ENCODE results near the gene DNAJC4. TPM values are rescaled to one million over a fixed set of nuclear protein-coding genes. Genes with fewer than 3 reads are reported as not detected.

The DNAJC4 gene
- polyA plus RNA-seq, 2 of the 4 experiments (the other 2 are of a cell fraction), result 9.8 to 16.2 TPM

DNA sequence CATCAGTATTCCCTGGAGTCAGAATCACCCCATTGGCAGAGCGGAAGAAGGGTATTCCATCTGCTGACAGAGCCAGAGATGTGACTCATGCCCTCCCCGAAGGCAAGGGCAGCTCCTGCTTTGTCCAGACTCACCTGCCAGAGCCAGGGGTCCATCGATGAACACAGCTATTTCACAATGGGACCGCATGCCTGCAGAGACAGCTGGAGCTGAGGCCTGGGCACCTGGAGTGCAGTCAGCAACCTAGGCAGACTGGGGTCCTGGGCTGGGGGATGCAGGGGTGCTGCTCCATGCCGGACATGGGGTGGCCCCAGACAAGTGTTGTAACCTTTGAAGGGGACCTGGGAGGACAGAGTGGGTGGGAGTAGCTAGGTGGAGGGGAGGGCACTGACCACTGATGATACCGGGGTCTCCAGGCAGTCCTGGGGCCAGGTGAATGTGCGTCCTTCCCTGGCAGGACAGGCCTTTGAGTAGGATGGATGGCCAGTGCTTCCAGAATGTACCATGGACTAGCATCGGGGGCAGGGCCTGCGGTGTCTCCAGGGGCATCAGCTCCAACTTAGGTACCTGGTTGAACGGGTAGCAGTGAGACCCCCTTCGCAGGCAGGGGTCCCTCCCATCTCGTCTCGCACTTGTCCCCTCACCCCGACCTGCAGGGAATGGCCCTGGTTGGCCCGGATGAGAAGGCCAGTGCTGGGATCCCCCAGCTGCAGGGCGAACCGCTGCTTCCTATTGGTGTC is 6.0 kb upstream of the DNAJC4 start:
- ATAC-seq, result no peak
- FAIRE-seq, result no peak
- ChIA-PET POLR2A (no interaction called here), CTCF (interaction anchor here (1.4 to 19.9 kb wide), 8 partner anchors 9 to 79 kb away, joined by 3 to 254 read pairs (median 7); partner anchors contain the start of genes ESRRA, FERMT3, PLCB3 and STIP1)
- Histone ChIP-seq H3K4me1 (peaks cover 26% of the 10 kb centered on the region), H3K9me3 (no peaks in the 10 kb centered on the region), H3K4me2 (no peak overlapping the region), H3K4me3 (no peak overlapping the region), H3K27ac (no peak overlapping the region)
- DNase-seq (ENCODE audit: low read depth in 1 of 2, low spot score in 1 of 2), result no peak
- TF ChIP-seq NPAS2 (CRISPR knock-in tag; IDR thresholded peaks at IDR 0.05; ENCODE audit: borderline replicate concordance), result no peak
- no peak for TF ChIP-seq FOXS1 (CRISPR knock-in tag; IDR thresholded peaks at IDR 0.05)
- TF ChIP-seq RCOR1 (IDR thresholded peaks at IDR 0.05; ENCODE audit: low read depth, low read length), result no peak
- no peak for TF ChIP-seq ZSCAN20 (CRISPR knock-in tag; IDR thresholded peaks at IDR 0.05)
- no peak for TF ChIP-seq CTCF (IDR thresholded peaks at IDR 0.05)
- no peak for TF ChIP-seq FOSL2 (IDR thresholded peaks at IDR 0.05)
- TF ChIP-seq FOSL2 (CRISPR knock-in tag; IDR thresholded peaks at IDR 0.05), result no peak
- TF ChIP-seq SREBF2 (IDR thresholded peaks at IDR 0.05), result no peak
- TF ChIP-seq EHF (CRISPR knock-in tag; IDR thresholded peaks at IDR 0.05), result no peak
- no peak for TF ChIP-seq ZNF302 (CRISPR knock-in tag; IDR thresholded peaks at IDR 0.05)
- TF ChIP-seq HDAC2 (IDR thresholded peaks at IDR 0.05), result no peak
- no peak for TF ChIP-seq CBX8 (IDR thresholded peaks at IDR 0.05)
- TF ChIP-seq ZC3H11A (IDR thresholded peaks at IDR 0.05), result no peak
- WGBS (ENCODE audit: missing lambda C conversion rate), result 86% methylated on average over 14 of the region's 17 CpGs

- 81% methylated on average over 22 of the region's 22 CpGs for WGBS (ENCODE audit: missing lambda C conversion rate)
- no peak for DNase-seq (ENCODE audit: low read depth in 1 of 2, low spot score in 1 of 2)
- peaks cover 30% of the 10 kb centered on the region for H3K4me1 ChIP-seq
- H3K27ac ChIP-seq, result peak overlapping the region; percentile 93 to 99
- H3K4me3 ChIP-seq, result peak overlapping the region; percentile 97
- ATAC-seq, result peak in 1 of 2 experiments; percentile 2; a peak in 3 of 6 replicates
- FAIRE-seq, result no peak
- ChIA-PET CTCF (interaction anchor here (1.4 to 19.9 kb wide), 9 partner anchors 8 to 78 kb away, joined by 3 to 254 read pairs (median 10); partner anchors contain the start of genes ESRRA, FERMT3, PLCB3 and STIP1), POLR2A (interaction anchor here (1.3 to 2.9 kb wide), 2 partner anchors 16 to 40 kb away, joined by 11 to 16 read pairs; partner anchors contain the start of genes FKBP2 and STIP1)
- no peaks in the 10 kb centered on the region for H3K9me3 ChIP-seq
- peak overlapping the region; percentile 100 for H3K4me2 ChIP-seq
- TF ChIP-seq CTCF (IDR thresholded peaks at IDR 0.05) (no peak), HDAC2 (IDR thresholded peaks at IDR 0.05) (no peak), POLR2A (IDR thresholded peaks at IDR 0.05; ENCODE audit: low read length) (0 out of 2 replicates have a peak, but pooled peaks have one; percentile 6), RCOR1 (IDR thresholded peaks at IDR 0.05; ENCODE audit: low read depth, low read length) (no peak), JUN (IDR thresholded peaks at IDR 0.05) (no peak), FOXS1 (CRISPR knock-in tag; IDR thresholded peaks at IDR 0.05) (no peak)
- TF ChIP-seq, protein P1, sequence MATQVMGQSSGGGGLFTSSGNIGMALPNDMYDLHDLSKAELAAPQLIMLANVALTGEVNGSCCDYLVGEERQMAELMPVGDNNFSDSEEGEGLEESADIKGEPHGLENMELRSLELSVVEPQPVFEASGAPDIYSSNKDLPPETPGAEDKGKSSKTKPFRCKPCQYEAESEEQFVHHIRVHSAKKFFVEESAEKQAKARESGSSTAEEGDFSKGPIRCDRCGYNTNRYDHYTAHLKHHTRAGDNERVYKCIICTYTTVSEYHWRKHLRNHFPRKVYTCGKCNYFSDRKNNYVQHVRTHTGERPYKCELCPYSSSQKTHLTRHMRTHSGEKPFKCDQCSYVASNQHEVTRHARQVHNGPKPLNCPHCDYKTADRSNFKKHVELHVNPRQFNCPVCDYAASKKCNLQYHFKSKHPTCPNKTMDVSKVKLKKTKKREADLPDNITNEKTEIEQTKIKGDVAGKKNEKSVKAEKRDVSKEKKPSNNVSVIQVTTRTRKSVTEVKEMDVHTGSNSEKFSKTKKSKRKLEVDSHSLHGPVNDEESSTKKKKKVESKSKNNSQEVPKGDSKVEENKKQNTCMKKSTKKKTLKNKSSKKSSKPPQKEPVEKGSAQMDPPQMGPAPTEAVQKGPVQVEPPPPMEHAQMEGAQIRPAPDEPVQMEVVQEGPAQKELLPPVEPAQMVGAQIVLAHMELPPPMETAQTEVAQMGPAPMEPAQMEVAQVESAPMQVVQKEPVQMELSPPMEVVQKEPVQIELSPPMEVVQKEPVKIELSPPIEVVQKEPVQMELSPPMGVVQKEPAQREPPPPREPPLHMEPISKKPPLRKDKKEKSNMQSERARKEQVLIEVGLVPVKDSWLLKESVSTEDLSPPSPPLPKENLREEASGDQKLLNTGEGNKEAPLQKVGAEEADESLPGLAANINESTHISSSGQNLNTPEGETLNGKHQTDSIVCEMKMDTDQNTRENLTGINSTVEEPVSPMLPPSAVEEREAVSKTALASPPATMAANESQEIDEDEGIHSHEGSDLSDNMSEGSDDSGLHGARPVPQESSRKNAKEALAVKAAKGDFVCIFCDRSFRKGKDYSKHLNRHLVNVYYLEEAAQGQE (IDR thresholded peaks at IDR 0.05), result no peak
These were observed 5.3 kb upstream of the DNAJC4 start for GRCh38 chr11:64224891-64225607.

Data from A549 (cell line).